ENCODE measurements around the gene CCL19. TPM values are rescaled to one million over a fixed set of nuclear protein-coding genes. Genes with fewer than 3 reads are reported as not detected.
A peak's percentile ranks its signal among the peaks of the same experiment; 100 is the strongest.
"Not testable (repeated sequence)": the region's sequence is repeated elsewhere in the genome, so short reads cannot be mapped to it uniquely, and the experiment has no call there.

The CCL19 gene
- 1 to 10 TPM in 3 of 6 experiments, under 1 TPM in 3; 0.77 to 6.5 (median 1.1) TPM for total RNA-seq
- long read RNA-seq = 0 reads

DNA sequence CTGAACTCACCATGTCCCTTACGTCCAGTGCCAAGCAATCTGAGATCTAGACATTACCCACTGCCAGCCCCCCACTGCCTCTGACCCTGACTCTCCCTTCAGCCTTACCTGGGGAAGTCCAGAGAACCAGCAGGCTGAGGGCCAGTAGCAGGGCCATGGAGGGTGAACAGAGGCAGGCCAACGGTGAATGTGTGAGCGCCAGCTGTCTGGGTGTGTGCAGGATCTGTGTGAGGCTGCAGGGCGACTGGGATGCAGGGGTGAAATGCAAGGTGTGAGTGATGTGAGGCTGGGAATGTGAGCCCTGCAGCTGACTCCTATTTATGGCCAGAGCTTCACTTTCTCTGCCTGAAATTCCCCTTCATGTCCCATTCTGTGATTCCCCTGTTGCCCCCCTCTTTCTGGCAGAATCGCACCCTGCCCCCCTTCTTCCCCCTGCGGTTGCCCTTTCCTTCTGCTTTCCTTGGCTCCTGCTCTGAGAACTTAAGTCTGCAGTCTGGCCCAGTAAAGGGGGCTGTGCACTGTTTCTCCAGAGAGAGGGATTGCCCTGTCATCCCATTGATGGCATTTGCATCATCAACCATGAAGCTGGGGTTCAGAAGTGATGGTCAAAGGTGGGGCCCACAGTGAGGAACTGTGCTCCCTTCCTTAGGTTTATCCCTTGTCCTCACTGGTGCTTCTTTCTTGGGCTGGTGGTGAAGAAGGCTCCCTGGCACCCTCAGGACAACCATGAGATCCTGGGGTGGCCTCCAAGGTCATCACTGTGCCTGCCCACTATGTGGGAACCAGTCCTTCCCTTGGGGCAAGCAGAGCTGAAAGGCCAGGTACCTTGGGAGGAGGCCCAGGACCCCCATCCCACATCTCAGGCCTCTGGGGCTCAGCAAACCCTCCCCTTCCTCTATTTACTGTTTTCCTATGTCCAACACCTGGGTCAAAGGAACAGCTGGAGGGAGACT, at the start of gene CCL19:
TSS of gene CCL19 (minus strand) at position 294 of the 953 bp plus-strand sequence. CDS start at position 157, 137 bp downstream.
- intact Hi-C loops (cut with DNase I) = no loop called here
- DNase-seq (no peak), ATAC-seq (no peak)
- TF ChIP-seq, protein P1, sequence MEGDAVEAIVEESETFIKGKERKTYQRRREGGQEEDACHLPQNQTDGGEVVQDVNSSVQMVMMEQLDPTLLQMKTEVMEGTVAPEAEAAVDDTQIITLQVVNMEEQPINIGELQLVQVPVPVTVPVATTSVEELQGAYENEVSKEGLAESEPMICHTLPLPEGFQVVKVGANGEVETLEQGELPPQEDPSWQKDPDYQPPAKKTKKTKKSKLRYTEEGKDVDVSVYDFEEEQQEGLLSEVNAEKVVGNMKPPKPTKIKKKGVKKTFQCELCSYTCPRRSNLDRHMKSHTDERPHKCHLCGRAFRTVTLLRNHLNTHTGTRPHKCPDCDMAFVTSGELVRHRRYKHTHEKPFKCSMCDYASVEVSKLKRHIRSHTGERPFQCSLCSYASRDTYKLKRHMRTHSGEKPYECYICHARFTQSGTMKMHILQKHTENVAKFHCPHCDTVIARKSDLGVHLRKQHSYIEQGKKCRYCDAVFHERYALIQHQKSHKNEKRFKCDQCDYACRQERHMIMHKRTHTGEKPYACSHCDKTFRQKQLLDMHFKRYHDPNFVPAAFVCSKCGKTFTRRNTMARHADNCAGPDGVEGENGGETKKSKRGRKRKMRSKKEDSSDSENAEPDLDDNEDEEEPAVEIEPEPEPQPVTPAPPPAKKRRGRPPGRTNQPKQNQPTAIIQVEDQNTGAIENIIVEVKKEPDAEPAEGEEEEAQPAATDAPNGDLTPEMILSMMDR (IDR thresholded peaks at IDR 0.05) = no peak
- no peak for TF ChIP-seq POLR2A (IDR thresholded peaks at IDR 0.05)
- Histone ChIP-seq H3K9me3 (no peaks in the 10 kb centered on the region), H3K36me3 (no peaks in the 10 kb centered on the region), H3K27me3 (no peaks in the 10 kb centered on the region), H3K4me3 (no peak within 1 kb of the TSS), H3K27ac (no peak within 1 kb of the TSS), H3K4me1 (peaks cover 0 to 27% (median 12%) of the 10 kb centered on the region in 4 donors)
- WGBS (ENCODE audit: insufficient coverage, low coverage, low lambda C conversion rate, missing lambda C conversion rate) = 73% methylated on average over 2 of the region's 6 CpGs

DNA sequence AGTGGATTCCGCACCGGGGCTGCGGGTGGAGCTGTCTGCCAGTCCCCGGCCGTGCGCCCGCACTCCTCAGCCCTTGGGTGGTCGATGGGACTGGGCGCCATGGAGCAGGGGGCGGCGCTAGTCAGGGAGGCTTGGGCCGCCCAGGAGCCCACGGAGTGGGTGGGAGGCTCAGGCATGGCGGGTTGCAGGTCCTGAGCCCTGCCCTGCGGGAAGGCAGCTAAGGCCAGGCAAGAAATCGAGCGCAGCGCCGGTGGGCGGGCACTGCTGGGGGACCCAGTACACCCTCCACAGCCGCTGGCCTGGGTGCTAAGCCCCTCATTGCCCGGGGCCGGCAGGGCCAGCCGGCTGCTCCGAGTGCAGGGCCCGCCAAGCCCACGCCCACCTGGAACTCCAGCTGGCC, 49.1 kb upstream of the CCL19 start:
- DNase-seq; H3K27me3 ChIP-seq; H3K4me1 ChIP-seq; H3K9me3 ChIP-seq; H3K4me3 ChIP-seq; intact Hi-C loops (cut with DNase I); H3K36me3 ChIP-seq; H3K27ac ChIP-seq; ATAC-seq: not testable (repeated sequence)
- 80% methylated on average over 1 of the region's 27 CpGs for WGBS (ENCODE audit: insufficient coverage, low coverage, low lambda C conversion rate, missing lambda C conversion rate)

DNA sequence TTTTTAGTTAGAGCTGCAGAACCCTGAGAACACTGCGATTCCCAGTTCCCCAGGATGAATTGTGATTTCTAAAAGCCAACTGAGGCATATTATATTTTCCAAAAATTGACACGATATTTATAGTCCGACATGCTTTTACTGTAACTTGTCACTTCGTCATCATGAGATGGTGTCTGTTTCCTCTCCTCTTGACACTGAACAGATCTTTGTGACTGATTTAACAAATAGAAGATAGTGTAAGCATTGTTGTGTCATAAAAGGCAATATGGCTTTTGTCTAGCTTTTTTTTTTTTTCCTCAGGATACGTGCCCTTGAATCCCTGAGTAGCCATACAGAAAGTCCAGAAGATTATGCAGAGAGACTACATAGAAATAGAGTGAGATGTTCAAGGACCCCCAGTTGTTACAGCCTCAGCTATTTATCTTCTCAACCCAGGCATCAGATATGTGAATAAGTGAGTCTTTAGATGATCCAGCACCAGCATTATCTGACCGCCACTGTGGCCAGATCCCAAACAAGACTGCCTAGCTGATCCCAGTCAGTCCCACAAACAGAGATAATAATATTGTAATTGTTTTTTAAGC, 46.7 kb upstream of the CCL19 start:
- Histone ChIP-seq H3K27me3 (no peaks in the 10 kb centered on the region), H3K4me3 (no peak overlapping the region), H3K27ac (no peak overlapping the region), H3K36me3 (no peaks in the 10 kb centered on the region), H3K9me3 (no peaks in the 10 kb centered on the region), H3K4me1 (peaks cover 0 to 3% (median 0%) of the 10 kb centered on the region in 4 donors)
- ATAC-seq = no peak
- TF ChIP-seq, protein P1 (IDR thresholded peaks at IDR 0.05) = no peak
- no peak for TF ChIP-seq POLR2A (IDR thresholded peaks at IDR 0.05)
- intact Hi-C loops (cut with DNase I) = no loop called here
- no peak for DNase-seq
- WGBS (ENCODE audit: insufficient coverage, low coverage, low lambda C conversion rate, missing lambda C conversion rate) = 75% methylated on average over 6 of the region's 6 CpGs

DNA sequence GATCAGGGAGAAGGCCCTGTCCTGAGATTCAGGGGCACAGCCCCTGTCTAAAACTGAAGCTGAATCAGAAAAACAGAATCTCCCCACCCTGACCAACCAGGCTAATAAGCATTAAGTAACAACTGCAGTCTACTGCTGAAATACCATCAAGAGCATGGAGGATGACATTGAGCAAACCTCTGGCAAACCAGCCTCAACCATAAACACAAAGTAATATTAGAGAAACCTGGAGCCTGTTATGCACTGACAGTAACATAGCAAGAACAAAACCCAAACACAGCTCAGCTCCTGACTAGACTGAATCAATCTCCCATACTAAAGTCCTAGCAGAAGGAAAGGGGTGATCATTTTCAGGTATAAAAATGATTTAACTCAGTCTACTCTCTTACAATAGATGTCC, 43.6 kb upstream of the CCL19 start:
- ATAC-seq (no peak), DNase-seq (no peak)
- Histone ChIP-seq H3K9me3 (no peaks in the 10 kb centered on the region), H3K4me3 (no peak overlapping the region), H3K27ac (no peak overlapping the region), H3K36me3 (no peaks in the 10 kb centered on the region), H3K4me1 (peaks cover 0 to 3% (median 0%) of the 10 kb centered on the region in 4 donors), H3K27me3 (no peaks in the 10 kb centered on the region)
- TF ChIP-seq, protein P1 (IDR thresholded peaks at IDR 0.05) = no peak
- no peak for TF ChIP-seq POLR2A (IDR thresholded peaks at IDR 0.05)
- intact Hi-C loops (cut with DNase I) = no loop called here

DNA sequence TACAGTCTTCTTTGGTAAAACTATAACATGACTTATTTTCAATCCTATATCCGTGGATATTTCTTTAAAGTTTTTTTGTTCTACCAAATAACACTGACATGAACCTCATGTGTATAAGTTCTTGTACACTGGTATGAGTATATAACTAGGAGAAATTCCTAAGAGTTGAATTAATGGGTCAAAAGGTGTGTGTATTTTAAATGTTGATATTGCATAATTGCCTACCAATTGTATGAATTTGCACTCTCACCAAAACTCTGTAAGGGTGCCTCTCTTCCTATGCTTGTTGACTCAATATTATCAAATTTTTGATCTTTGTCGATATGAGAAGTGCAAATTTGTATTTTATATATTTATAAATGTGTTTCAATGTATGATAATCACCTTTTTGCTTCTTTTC, 41.8 kb upstream of the CCL19 start:
- Histone ChIP-seq H3K27ac (no peak overlapping the region), H3K36me3 (no peaks in the 10 kb centered on the region), H3K9me3 (no peaks in the 10 kb centered on the region), H3K4me1 (peaks cover 0 to 3% (median 0%) of the 10 kb centered on the region in 4 donors), H3K27me3 (no peaks in the 10 kb centered on the region), H3K4me3 (no peak overlapping the region)
- intact Hi-C loops (cut with DNase I) = no loop called here
- 33% methylated on average over 2 of the region's 2 CpGs for WGBS (ENCODE audit: insufficient coverage, low coverage, low lambda C conversion rate, missing lambda C conversion rate)
- DNase-seq (no peak), ATAC-seq (peak in 3 of 4 donors; percentile 38 to 78 (median 58))
- no peak for TF ChIP-seq POLR2A (IDR thresholded peaks at IDR 0.05)
- TF ChIP-seq, protein P1 (IDR thresholded peaks at IDR 0.05) = no peak

All from right lobe of liver (tissue), 6 donors.